Hepatocyte (in vitro differentiated cells): ENCODE data around the gene KIF6.

Source experiments
- EZH2 ChIP-seq: fragments of 200-600 bp; sonication (generic); IDR thresholded peaks from 2 replicates; pipeline ENCODE4 v1.6.1; 2016; ENCODE audit warnings: antibody characterized with exemption, mild to moderate bottlenecking, borderline replicate concordance
- TF ChIP-seq, protein P1 (sequence below): fragments of 200-600 bp; sonication (generic); IDR thresholded peaks from 2 replicates; pipeline ENCODE4 v1.5.1; 2016; ENCODE audit warnings: antibody characterized with exemption, mild to moderate bottlenecking; ENCODE audit not compliant: poor library complexity

DNA sequence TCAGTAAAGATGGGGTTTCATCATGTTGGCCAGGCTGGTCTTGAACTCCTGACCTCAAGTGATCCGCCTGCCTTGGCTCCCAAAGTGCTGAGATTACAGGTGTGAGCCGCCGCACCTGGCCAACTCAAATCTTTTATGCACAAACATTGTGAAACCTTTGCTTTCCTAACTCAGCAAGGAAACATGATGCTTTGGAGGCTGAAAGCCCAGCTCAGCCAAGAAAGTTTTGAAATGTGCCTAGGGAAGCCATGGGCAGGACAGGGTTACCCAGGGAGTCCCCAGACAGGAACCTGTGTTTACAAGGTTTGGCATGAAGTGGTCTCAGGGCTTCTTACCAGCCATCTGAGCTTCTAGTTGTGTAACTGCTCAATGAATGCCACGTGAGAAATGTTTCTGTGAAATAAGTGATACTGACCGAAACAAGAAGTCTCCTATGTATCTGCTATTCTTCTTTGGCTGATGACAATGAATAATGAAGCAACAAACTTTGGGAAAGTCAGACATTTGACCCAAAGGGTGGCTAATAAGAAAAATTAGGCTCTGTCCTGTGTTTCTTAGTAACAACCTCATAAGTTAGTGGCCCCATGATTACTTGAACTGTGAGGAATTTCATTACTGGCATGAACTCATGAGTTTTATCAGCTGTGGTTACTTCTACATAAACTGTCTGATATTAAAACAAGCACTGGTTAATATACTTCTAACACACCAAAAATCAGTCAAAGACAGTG lies 163.5 kb downstream of the KIF6 start:
- TF ChIP-seq, protein P1, sequence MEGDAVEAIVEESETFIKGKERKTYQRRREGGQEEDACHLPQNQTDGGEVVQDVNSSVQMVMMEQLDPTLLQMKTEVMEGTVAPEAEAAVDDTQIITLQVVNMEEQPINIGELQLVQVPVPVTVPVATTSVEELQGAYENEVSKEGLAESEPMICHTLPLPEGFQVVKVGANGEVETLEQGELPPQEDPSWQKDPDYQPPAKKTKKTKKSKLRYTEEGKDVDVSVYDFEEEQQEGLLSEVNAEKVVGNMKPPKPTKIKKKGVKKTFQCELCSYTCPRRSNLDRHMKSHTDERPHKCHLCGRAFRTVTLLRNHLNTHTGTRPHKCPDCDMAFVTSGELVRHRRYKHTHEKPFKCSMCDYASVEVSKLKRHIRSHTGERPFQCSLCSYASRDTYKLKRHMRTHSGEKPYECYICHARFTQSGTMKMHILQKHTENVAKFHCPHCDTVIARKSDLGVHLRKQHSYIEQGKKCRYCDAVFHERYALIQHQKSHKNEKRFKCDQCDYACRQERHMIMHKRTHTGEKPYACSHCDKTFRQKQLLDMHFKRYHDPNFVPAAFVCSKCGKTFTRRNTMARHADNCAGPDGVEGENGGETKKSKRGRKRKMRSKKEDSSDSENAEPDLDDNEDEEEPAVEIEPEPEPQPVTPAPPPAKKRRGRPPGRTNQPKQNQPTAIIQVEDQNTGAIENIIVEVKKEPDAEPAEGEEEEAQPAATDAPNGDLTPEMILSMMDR = no peak
- no peak for TF ChIP-seq EZH2
